H1 (cell line): ENCODE data around the gene IL2RG. TPM values are rescaled to one million over a fixed set of nuclear protein-coding genes. Genes with fewer than 3 reads are reported as not detected.
A peak's percentile ranks its signal among the peaks of the same experiment; 100 is the strongest.

ENCODE experiments used
- CBX8 ChIP-seq: fragments of 300-800, 300-1000 bp; sonication (generic); IDR thresholded peaks from 2 replicates; pipeline ENCODE4 v1.7.1; 2016; ENCODE audit warnings: low read depth, low read length, borderline replicate concordance
- JUN ChIP-seq: IDR thresholded peaks from 2 replicates; pipeline ENCODE4 v1.6.1; 2011; ENCODE audit warnings: low read depth, mild to moderate bottlenecking, improper control_type of control experiment, low read length
- JUND ChIP-seq: IDR thresholded peaks from 2 replicates; pipeline ENCODE4 v1.6.1; 2011; ENCODE audit warnings: mild to moderate bottlenecking, improper control_type of control experiment, low read length
- KDM4A ChIP-seq: IDR thresholded peaks from one replicate; pipeline ENCODE4 v1.7.1; 2012; ENCODE audit warnings: low read depth, mild to moderate bottlenecking, moderate library complexity, low read length, inconsistent platforms; ENCODE audit not compliant: severe bottlenecking
- PHF8 ChIP-seq: fragments of 200-600 bp; sonication (generic); conservative IDR thresholded peaks from 2 replicates; pipeline ENCODE4 v1.7.1; 2012; ENCODE audit warnings: low read depth, mild to moderate bottlenecking, inconsistent platforms, low read length, moderate library complexity
- POLR2AphosphoS5 ChIP-seq: IDR thresholded peaks from 2 replicates; pipeline ENCODE4 v1.6.1; 2011; ENCODE audit warnings: low read depth, low read length
- POU5F1 ChIP-seq: IDR thresholded peaks from 2 replicates; pipeline ENCODE4 v1.6.1; 2011; ENCODE audit warnings: low read depth, mild to moderate bottlenecking, low read length, moderate library complexity
- SAP30 ChIP-seq: fragments of 300-600 bp; sonication (generic); IDR thresholded peaks from 2 replicates; pipeline ENCODE4 v1.7.1; 2012; ENCODE audit warnings: low read length, moderate library complexity, mild to moderate bottlenecking, inconsistent platforms; ENCODE audit not compliant: insufficient read depth, insufficient replicate concordance
- SP1 ChIP-seq: IDR thresholded peaks from 2 replicates; pipeline ENCODE4 v1.6.1; 2011; ENCODE audit warnings: low read depth, low read length
- SP2 ChIP-seq: IDR thresholded peaks from 2 replicates; pipeline ENCODE4 v1.6.1; 2012; ENCODE audit warnings: mild to moderate bottlenecking, low read length, inconsistent platforms
- SP4 ChIP-seq: IDR thresholded peaks from 2 replicates; pipeline ENCODE4 v1.6.1; 2012; ENCODE audit warnings: low read length, inconsistent platforms
- polyA plus RNA-seq, 7 experiments: library from polyadenylated mRNA; depleted of rRNA in 3 of 7; stranded (reverse) in 5 of 7; unstranded in 2 of 7; fragments of >200 nt in 5 of 7; fragments of 200-250 nt in 2 of 7; gene quantifications; 1 replicate in 5 of 7; 2 replicates in 1 of 7; 4 replicates in 1 of 7; pipeline versions ENCODE4 v1.2.1 to v1.2.3, GENCODE V29; 2011 to 2013; ENCODE audit warnings: missing spikeins in 2 of 7, mixed read lengths in 2 of 7
- total RNA-seq: library from RNA; stranded (reverse); fragmentation: NEBNext Ultra II Directional; extraction: Animal tissue kit (Norgen Biotek cat#: 25700); gene quantifications from 2 replicates; pipeline ENCODE4 v1.2.1, GENCODE V29; 2021

IL2RG gene
- total and polyA plus RNA-seq, 2 of the 8 experiments (the other 6 are each of a cell fraction or from before 2014, with no cell fraction given), result not detected

- TF ChIP-seq SAP30 (no peak), JUN (0 out of 2 replicates have a peak, but pooled peaks have one; percentile 38), SP2 (no peak), PHF8 (peak; percentile 29), POLR2AphosphoS5 (no peak), SP1 (peak; percentile 73; the same call in 1 of the 2 replicates), SP4 (no peak), CBX8 (no peak), JUND (peak; percentile 76), KDM4A (peak; percentile 41), POU5F1 (no peak)
Observed at GRCh38 chrX:71068044-71068918, 43.1 kb downstream of the IL2RG start, which contains the start of gene SNX12 (continued).
